Progenitor cell of endocrine pancreas (in vitro differentiated cells): Measurements from ENCODE around the gene ORM2. TPM values are rescaled to one million over a fixed set of nuclear protein-coding genes. Genes with fewer than 3 reads are reported as not detected.

ENCODE experiments used
- DNase-seq: peaks from one replicate; pipeline ENCODE4 v3.0.0; 2021; ENCODE audit warnings: low spot score; ENCODE audit not compliant: unreplicated experiment
- H3K27ac Mint-ChIP-seq: 2 replicates; pipeline ENCODE4 v1.8.0; 2021; ENCODE audit warnings: mild to moderate bottlenecking, moderate library complexity, mixed read lengths
- H3K27me3 Mint-ChIP-seq: 2 replicates; pipeline ENCODE4 v1.8.0; 2021; ENCODE audit warnings: mixed read lengths
- H3K36me3 Mint-ChIP-seq: 2 replicates; pipeline ENCODE4 v1.8.0; 2022; ENCODE audit warnings: mixed read lengths; ENCODE audit not compliant: insufficient read depth
- H3K4me1 Mint-ChIP-seq: 2 replicates; pipeline ENCODE4 v1.8.0; 2021; ENCODE audit warnings: low read depth, mixed read lengths
- H3K4me3 Mint-ChIP-seq: 2 replicates; pipeline ENCODE4 v1.8.0; 2021; ENCODE audit warnings: low read depth, mild to moderate bottlenecking, moderate library complexity, mixed read lengths
- H3K9me3 Mint-ChIP-seq: 2 replicates; pipeline ENCODE4 v1.8.0; 2021; ENCODE audit warnings: low read depth, mixed read lengths
- CTCF ChIP-seq: fragments of 200-600 bp; sonication (generic); IDR thresholded peaks from one replicate; pipeline ENCODE4 v1.5.0; 2021; ENCODE audit warnings: antibody characterized with exemption, mild to moderate bottlenecking; ENCODE audit not compliant: unreplicated experiment
- total RNA-seq: library from RNA; stranded (reverse); gene quantifications from 2 replicates; pipeline ENCODE4 v1.2.1, GENCODE V29; 2021

Gene ORM2
- total RNA-seq, 1 donor from 2014 or later, result 5.4 TPM

GRCh38 chr9:114339130-114339908, 9.7 kb downstream of the ORM2 start:
- no peaks in the 10 kb centered on the region for H3K9me3 Mint-ChIP-seq
- H3K4me3 Mint-ChIP-seq, result no peak overlapping the region

GRCh38 chr9:114341152-114341830, 11.6 kb downstream of the ORM2 start:
- Mint-ChIP-seq H3K36me3 (peaks cover 27% of the 10 kb centered on the region), H3K4me3 (no peak overlapping the region), H3K27me3 (no peaks in the 10 kb centered on the region), H3K9me3 (no peaks in the 10 kb centered on the region), H3K27ac (peak overlapping the region; percentile 63), H3K4me1 (no peaks in the 10 kb centered on the region)
- no peak for TF ChIP-seq CTCF
- no peak for DNase-seq

More at GRCh38 chr9:114339130-114339908, 9.7 kb downstream of the ORM2 start:
- no peaks in the 10 kb centered on the region for H3K27me3 Mint-ChIP-seq
- DNase-seq, result peak; percentile 23
- no peak overlapping the region for H3K27ac Mint-ChIP-seq
- H3K36me3 Mint-ChIP-seq, result peaks cover 25% of the 10 kb centered on the region
- peak; percentile 75 for TF ChIP-seq CTCF
- H3K4me1 Mint-ChIP-seq, result no peaks in the 10 kb centered on the region

GRCh38 chr9:114341991-114342390, 12.3 kb downstream of the ORM2 start:
- Mint-ChIP-seq H3K4me1 (no peaks in the 10 kb centered on the region), H3K27ac (no peak overlapping the region), H3K36me3 (peaks cover 29% of the 10 kb centered on the region)

GRCh38 chr9:114342755-114343440, 13.2 kb downstream of the ORM2 start:
- peaks cover 25% of the 10 kb centered on the region for H3K36me3 Mint-ChIP-seq
- no peak for TF ChIP-seq CTCF
- no peaks in the 10 kb centered on the region for H3K4me1 Mint-ChIP-seq
- no peaks in the 10 kb centered on the region for H3K9me3 Mint-ChIP-seq
- no peak for DNase-seq
- no peak overlapping the region for H3K4me3 Mint-ChIP-seq
- H3K27ac Mint-ChIP-seq, result no peak overlapping the region
- no peaks in the 10 kb centered on the region for H3K27me3 Mint-ChIP-seq

More at GRCh38 chr9:114341991-114342390, 12.3 kb downstream of the ORM2 start:
- no peaks in the 10 kb centered on the region for H3K27me3 Mint-ChIP-seq
- H3K4me3 Mint-ChIP-seq, result no peak overlapping the region
- no peaks in the 10 kb centered on the region for H3K9me3 Mint-ChIP-seq
- DNase-seq, result no peak
- TF ChIP-seq CTCF, result no peak

- no peaks in the 10 kb centered on the region for H3K27me3 Mint-ChIP-seq
- peaks cover 22% of the 10 kb centered on the region for H3K36me3 Mint-ChIP-seq
- no peak overlapping the region for H3K4me3 Mint-ChIP-seq
- H3K9me3 Mint-ChIP-seq, result no peaks in the 10 kb centered on the region
- no peak for DNase-seq
- H3K27ac Mint-ChIP-seq, result no peak overlapping the region
- H3K4me1 Mint-ChIP-seq, result no peaks in the 10 kb centered on the region
- TF ChIP-seq CTCF, result no peak
These were observed 14.0 kb downstream of the ORM2 start for GRCh38 chr9:114343471-114344187.
